Effector memory CD4-positive, alpha-beta T cell (primary cell): ENCODE results near the gene SNX6.
"Not testable (repeated sequence)": the region's sequence is repeated elsewhere in the genome, so short reads cannot be mapped to it uniquely, and the experiment has no call there.

Experiments
- DNase-seq, 3 donors: peaks; one replicate each; pipeline ENCODE4 v3.0.0-alpha.2; 2020
- H3K27ac ChIP-seq: 2 replicates; pipeline ENCODE4 v1.7.0; 2013; ENCODE audit warnings: mild to moderate bottlenecking, low read length, moderate library complexity; ENCODE audit not compliant: insufficient read depth, poor library complexity, severe bottlenecking
- H3K27me3 ChIP-seq: replicated peaks from 2 replicates; pipeline ENCODE4 v1.7.0; 2013; ENCODE audit warnings: mild to moderate bottlenecking, low read length; ENCODE audit not compliant: insufficient read depth, control insufficient read depth, poor library complexity, severe bottlenecking
- H3K36me3 ChIP-seq: 2 replicates; pipeline ENCODE4 v1.7.0; 2013; ENCODE audit warnings: mild to moderate bottlenecking, low read length, moderate library complexity; ENCODE audit not compliant: control insufficient read depth, insufficient read depth
- H3K4me1 ChIP-seq: 2 replicates; pipeline ENCODE4 v1.7.0; 2013; ENCODE audit warnings: low read length, mild to moderate bottlenecking; ENCODE audit not compliant: control insufficient read depth, insufficient read depth, poor library complexity, severe bottlenecking
- H3K4me3 ChIP-seq: 2 replicates; pipeline ENCODE4 v1.7.0; 2013; ENCODE audit warnings: low read length, low read depth, mild to moderate bottlenecking; ENCODE audit not compliant: insufficient read depth, poor library complexity, severe bottlenecking
- H3K9me3 ChIP-seq: 2 replicates; pipeline ENCODE4 v1.7.0; 2013; ENCODE audit warnings: mild to moderate bottlenecking, low read length, moderate library complexity; ENCODE audit not compliant: control insufficient read depth

Gene SNX6

GRCh38 chr14:34538096-34538495 lies 91.9 kb downstream of the SNX6 start:
- not testable (repeated sequence) for H3K27me3 ChIP-seq, H3K27ac ChIP-seq, DNase-seq, H3K9me3 ChIP-seq, H3K4me3 ChIP-seq
- H3K4me1 ChIP-seq: peaks cover 14% of the 10 kb centered on the region
- peaks cover 13% of the 10 kb centered on the region for H3K36me3 ChIP-seq

GRCh38 chr14:34537677-34538009 lies 92.3 kb downstream of the SNX6 start:
- Histone ChIP-seq H3K27me3 (no peaks in the 10 kb centered on the region), H3K4me1 (peaks cover 14% of the 10 kb centered on the region), H3K27ac (no peak overlapping the region), H3K36me3 (peaks cover 15% of the 10 kb centered on the region), H3K4me3 (no peak overlapping the region), H3K9me3 (no peaks in the 10 kb centered on the region)
- no peak for DNase-seq

GRCh38 chr14:34536951-34537676 lies 92.8 kb downstream of the SNX6 start:
- Histone ChIP-seq H3K4me1 (peaks cover 14% of the 10 kb centered on the region), H3K9me3 (no peaks in the 10 kb centered on the region), H3K27ac (no peak overlapping the region), H3K27me3 (no peaks in the 10 kb centered on the region), H3K4me3 (no peak overlapping the region), H3K36me3 (peaks cover 21% of the 10 kb centered on the region)
- no peak for DNase-seq

GRCh38 chr14:34527591-34527990 lies 102.4 kb downstream of the SNX6 start:
- no peak for DNase-seq
- no peaks in the 10 kb centered on the region for H3K27me3 ChIP-seq
- no peak overlapping the region for H3K27ac ChIP-seq
- no peak overlapping the region for H3K4me3 ChIP-seq
- H3K36me3 ChIP-seq: peaks cover 80% of the 10 kb centered on the region
- H3K9me3 ChIP-seq: no peaks in the 10 kb centered on the region
- H3K4me1 ChIP-seq: no peaks in the 10 kb centered on the region

- H3K36me3 ChIP-seq: peaks cover 77% of the 10 kb centered on the region
- H3K4me1 ChIP-seq, H3K4me3 ChIP-seq, DNase-seq, H3K9me3 ChIP-seq, H3K27ac ChIP-seq, H3K27me3 ChIP-seq: not testable (repeated sequence)
Observed at GRCh38 chr14:34524216-34524615, 105.7 kb downstream of the SNX6 start.

- no peaks in the 10 kb centered on the region for H3K9me3 ChIP-seq
- no peak for DNase-seq
- no peaks in the 10 kb centered on the region for H3K4me1 ChIP-seq
- H3K27ac ChIP-seq: no peak overlapping the region
- H3K4me3 ChIP-seq: no peak overlapping the region
- H3K27me3 ChIP-seq: no peaks in the 10 kb centered on the region
- H3K36me3 ChIP-seq: peaks cover 76% of the 10 kb centered on the region
Observed at GRCh38 chr14:34522496-34522895, 107.5 kb downstream of the SNX6 start.

GRCh38 chr14:34521071-34521470 lies 108.9 kb downstream of the SNX6 start:
- H3K9me3 ChIP-seq, H3K4me3 ChIP-seq, H3K27me3 ChIP-seq, H3K4me1 ChIP-seq, DNase-seq, H3K27ac ChIP-seq: not testable (repeated sequence)
- H3K36me3 ChIP-seq: peaks cover 69% of the 10 kb centered on the region

- not testable (repeated sequence) for H3K9me3 ChIP-seq, H3K27ac ChIP-seq, H3K4me3 ChIP-seq, H3K27me3 ChIP-seq, H3K4me1 ChIP-seq, DNase-seq
- H3K36me3 ChIP-seq: peaks cover 63% of the 10 kb centered on the region
Observed at GRCh38 chr14:34520304-34520970, 109.5 kb downstream of the SNX6 start.
